ENCODE data around the gene RAB13. TPM values are rescaled to one million over a fixed set of nuclear protein-coding genes. Genes with fewer than 3 reads are reported as not detected.

Gene RAB13
- total RNA-seq, 1 donor from 2014 or later = 145 TPM

DNA sequence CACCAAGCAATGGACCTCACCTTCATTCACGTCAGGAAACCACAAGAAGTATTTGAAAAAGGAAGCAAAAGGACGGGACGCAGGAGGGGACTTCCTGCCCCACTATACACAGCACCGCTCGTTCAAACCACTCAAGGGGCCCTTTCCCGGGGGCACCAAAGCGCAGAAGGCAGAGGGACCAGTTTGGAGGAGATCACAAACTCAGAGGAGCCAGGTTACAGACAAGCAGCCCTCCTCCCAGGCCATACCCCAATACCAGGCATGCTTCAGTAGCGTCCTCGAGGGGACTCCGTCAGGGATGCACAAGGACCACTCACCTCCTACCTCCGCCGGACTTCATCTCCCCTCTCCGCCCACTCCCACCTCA, 28.4 kb downstream of the RAB13 start:
- no peak for TF ChIP-seq EZH2 (IDR thresholded peaks at IDR 0.05; ENCODE audit: insufficient read depth, low read length)
- TF ChIP-seq, protein P1, sequence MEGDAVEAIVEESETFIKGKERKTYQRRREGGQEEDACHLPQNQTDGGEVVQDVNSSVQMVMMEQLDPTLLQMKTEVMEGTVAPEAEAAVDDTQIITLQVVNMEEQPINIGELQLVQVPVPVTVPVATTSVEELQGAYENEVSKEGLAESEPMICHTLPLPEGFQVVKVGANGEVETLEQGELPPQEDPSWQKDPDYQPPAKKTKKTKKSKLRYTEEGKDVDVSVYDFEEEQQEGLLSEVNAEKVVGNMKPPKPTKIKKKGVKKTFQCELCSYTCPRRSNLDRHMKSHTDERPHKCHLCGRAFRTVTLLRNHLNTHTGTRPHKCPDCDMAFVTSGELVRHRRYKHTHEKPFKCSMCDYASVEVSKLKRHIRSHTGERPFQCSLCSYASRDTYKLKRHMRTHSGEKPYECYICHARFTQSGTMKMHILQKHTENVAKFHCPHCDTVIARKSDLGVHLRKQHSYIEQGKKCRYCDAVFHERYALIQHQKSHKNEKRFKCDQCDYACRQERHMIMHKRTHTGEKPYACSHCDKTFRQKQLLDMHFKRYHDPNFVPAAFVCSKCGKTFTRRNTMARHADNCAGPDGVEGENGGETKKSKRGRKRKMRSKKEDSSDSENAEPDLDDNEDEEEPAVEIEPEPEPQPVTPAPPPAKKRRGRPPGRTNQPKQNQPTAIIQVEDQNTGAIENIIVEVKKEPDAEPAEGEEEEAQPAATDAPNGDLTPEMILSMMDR (IDR thresholded peaks at IDR 0.05; ENCODE audit: insufficient read depth, low read depth, low read length) = no peak
- no peaks in the 10 kb centered on the region for H3K9me3 Mint-ChIP-seq (ENCODE audit: unreplicated experiment)
- peak overlapping the region; percentile 72 for H3K27ac ChIP-seq (ENCODE audit: low read depth, low read length)
- H2AFZ ChIP-seq (ENCODE audit: low read depth, low read length) = peak overlapping the region; percentile 76
- H3K27me3 Mint-ChIP-seq (ENCODE audit: low read depth, unreplicated experiment) = no peaks in the 10 kb centered on the region
- H3K9me3 ChIP-seq (ENCODE audit: insufficient read depth, low read depth, low read length) = no peaks in the 10 kb centered on the region
- no peaks in the 10 kb centered on the region for H3K36me3 ChIP-seq (ENCODE audit: insufficient read depth, low read length)
- peaks cover 27% of the 10 kb centered on the region for H3K4me1 ChIP-seq (ENCODE audit: insufficient read depth, low read length)
- peak overlapping the region; percentile 97 for H3K4me2 ChIP-seq (ENCODE audit: low read length)
- peaks cover 9% of the 10 kb centered on the region for H3K36me3 Mint-ChIP-seq (ENCODE audit: low read depth, unreplicated experiment)
- H4K20me1 ChIP-seq (ENCODE audit: insufficient read depth, low read length) = peaks cover 56% of the 10 kb centered on the region
- peaks cover 74% of the 10 kb centered on the region for H3K79me2 ChIP-seq (ENCODE audit: insufficient read depth, low read length)
- peak overlapping the region; percentile 91 for H3K9ac ChIP-seq (ENCODE audit: low read length)
- peak; percentile 20 for DNase-seq (ENCODE audit: low read depth)
- H3K4me3 ChIP-seq (ENCODE audit: insufficient read depth, low read depth, low read length) = peak overlapping the region; percentile 81
- H3K4me1 Mint-ChIP-seq (ENCODE audit: low read depth, unreplicated experiment) = peaks cover 37% of the 10 kb centered on the region
- H3K4me3 Mint-ChIP-seq (ENCODE audit: unreplicated experiment) = peak overlapping the region; percentile 99
- no peak for FAIRE-seq
- no peaks in the 10 kb centered on the region for H3K27me3 ChIP-seq (ENCODE audit: insufficient read depth, low read length)
- H3K27ac Mint-ChIP-seq (ENCODE audit: unreplicated experiment) = peak overlapping the region; percentile 94

- DNase-seq (ENCODE audit: low read depth) (no peak), FAIRE-seq (no peak)
- peak overlapping the region; percentile 94 for H3K27ac Mint-ChIP-seq (ENCODE audit: unreplicated experiment)
- H3K4me2 ChIP-seq (ENCODE audit: low read length) = peak overlapping the region; percentile 97
- H3K4me3 Mint-ChIP-seq (ENCODE audit: unreplicated experiment) = peak overlapping the region; percentile 99
- H3K4me3 ChIP-seq (ENCODE audit: insufficient read depth, low read depth, low read length) = peak overlapping the region; percentile 81
- no peaks in the 10 kb centered on the region for H3K9me3 ChIP-seq (ENCODE audit: insufficient read depth, low read depth, low read length)
- peaks cover 68% of the 10 kb centered on the region for H3K79me2 ChIP-seq (ENCODE audit: insufficient read depth, low read length)
- H3K27ac ChIP-seq (ENCODE audit: low read depth, low read length) = peak overlapping the region; percentile 10
- peaks cover 21% of the 10 kb centered on the region for H3K4me1 ChIP-seq (ENCODE audit: insufficient read depth, low read length)
- H3K36me3 ChIP-seq (ENCODE audit: insufficient read depth, low read length) = peaks cover 5% of the 10 kb centered on the region
- peaks cover 60% of the 10 kb centered on the region for H4K20me1 ChIP-seq (ENCODE audit: insufficient read depth, low read length)
- no peaks in the 10 kb centered on the region for H3K9me3 Mint-ChIP-seq (ENCODE audit: unreplicated experiment)
- peaks cover 12% of the 10 kb centered on the region for H3K36me3 Mint-ChIP-seq (ENCODE audit: low read depth, unreplicated experiment)
- no peaks in the 10 kb centered on the region for H3K27me3 ChIP-seq (ENCODE audit: insufficient read depth, low read length)
- H2AFZ ChIP-seq (ENCODE audit: low read depth, low read length) = peak overlapping the region; percentile 76
- H3K9ac ChIP-seq (ENCODE audit: low read length) = peak overlapping the region; percentile 91
- peaks cover 31% of the 10 kb centered on the region for H3K4me1 Mint-ChIP-seq (ENCODE audit: low read depth, unreplicated experiment)
- TF ChIP-seq, protein P1 (IDR thresholded peaks at IDR 0.05; ENCODE audit: insufficient read depth, low read depth, low read length) = no peak
- no peak for TF ChIP-seq EZH2 (IDR thresholded peaks at IDR 0.05; ENCODE audit: insufficient read depth, low read length)
- H3K27me3 Mint-ChIP-seq (ENCODE audit: low read depth, unreplicated experiment) = no peaks in the 10 kb centered on the region
Observed at GRCh38 chr1:153956997-153957715, 29.0 kb downstream of the RAB13 start.

GRCh38 chr1:153954826-153955225, 31.3 kb downstream of the RAB13 start:
- Histone ChIP-seq H3K79me2 (ENCODE audit: insufficient read depth, low read length) (peaks cover 52% of the 10 kb centered on the region), H4K20me1 (ENCODE audit: insufficient read depth, low read length) (peaks cover 66% of the 10 kb centered on the region), H3K4me2 (ENCODE audit: low read length) (no peak overlapping the region), H3K9ac (ENCODE audit: low read length) (no peak overlapping the region), H3K4me1 (ENCODE audit: insufficient read depth, low read length) (peaks cover 13% of the 10 kb centered on the region), H3K27me3 (ENCODE audit: insufficient read depth, low read length) (no peaks in the 10 kb centered on the region), H3K36me3 (ENCODE audit: insufficient read depth, low read length) (peaks cover 13% of the 10 kb centered on the region), H2AFZ (ENCODE audit: low read depth, low read length) (no peak overlapping the region), H3K27ac (ENCODE audit: low read depth, low read length) (no peak overlapping the region), H3K9me3 (ENCODE audit: insufficient read depth, low read depth, low read length) (no peaks in the 10 kb centered on the region), H3K4me3 (ENCODE audit: insufficient read depth, low read depth, low read length) (no peak overlapping the region)
- DNase-seq (ENCODE audit: low read depth) (no peak), FAIRE-seq (no peak)
- Mint-ChIP-seq H3K36me3 (ENCODE audit: low read depth, unreplicated experiment) (peaks cover 19% of the 10 kb centered on the region), H3K4me1 (ENCODE audit: low read depth, unreplicated experiment) (peaks cover 23% of the 10 kb centered on the region), H3K27me3 (ENCODE audit: low read depth, unreplicated experiment) (no peaks in the 10 kb centered on the region), H3K9me3 (ENCODE audit: unreplicated experiment) (no peaks in the 10 kb centered on the region), H3K27ac (ENCODE audit: unreplicated experiment) (no peak overlapping the region), H3K4me3 (ENCODE audit: unreplicated experiment) (no peak overlapping the region)
- TF ChIP-seq, protein P1 (IDR thresholded peaks at IDR 0.05; ENCODE audit: insufficient read depth, low read depth, low read length) = no peak
- no peak for TF ChIP-seq EZH2 (IDR thresholded peaks at IDR 0.05; ENCODE audit: insufficient read depth, low read length)
